Iris pigment epithelial cell (primary cell): ENCODE results near the gene LRP8.

ENCODE experiments used
- DNase-seq: peaks from one replicate; pipeline ENCODE4 v3.0.0-alpha.2; 2011; ENCODE audit warnings: low read depth

LRP8 gene

DNA sequence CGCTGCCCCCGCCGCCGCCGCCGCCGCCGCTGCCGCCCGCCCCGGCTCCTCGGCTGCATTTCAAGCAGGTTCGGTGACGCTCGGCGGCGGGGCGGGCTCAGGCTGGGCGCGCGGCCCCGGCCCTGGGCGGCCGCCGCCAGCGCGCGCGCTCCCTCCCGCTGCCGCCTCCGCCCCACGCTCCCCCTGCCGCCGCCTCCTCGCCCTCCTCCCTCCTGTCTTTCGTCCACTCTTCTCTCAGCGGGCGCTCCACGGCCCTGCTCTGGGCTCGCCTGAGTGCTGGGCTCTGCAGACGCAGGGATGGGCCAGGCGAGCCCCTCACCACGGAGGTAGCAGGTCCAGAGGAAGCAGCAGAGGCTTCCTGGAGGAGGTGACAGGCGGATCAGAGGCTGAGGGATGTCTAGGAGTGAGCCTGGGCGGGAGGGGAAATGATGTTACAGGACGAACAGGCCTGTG is at the start of gene LRP8:
LRP8 (minus strand) TSS at position 62 of the 453 bp plus-strand sequence. CDS start 158 bp downstream, outside the sequence.
- DNase-seq = peak; percentile 77

DNA sequence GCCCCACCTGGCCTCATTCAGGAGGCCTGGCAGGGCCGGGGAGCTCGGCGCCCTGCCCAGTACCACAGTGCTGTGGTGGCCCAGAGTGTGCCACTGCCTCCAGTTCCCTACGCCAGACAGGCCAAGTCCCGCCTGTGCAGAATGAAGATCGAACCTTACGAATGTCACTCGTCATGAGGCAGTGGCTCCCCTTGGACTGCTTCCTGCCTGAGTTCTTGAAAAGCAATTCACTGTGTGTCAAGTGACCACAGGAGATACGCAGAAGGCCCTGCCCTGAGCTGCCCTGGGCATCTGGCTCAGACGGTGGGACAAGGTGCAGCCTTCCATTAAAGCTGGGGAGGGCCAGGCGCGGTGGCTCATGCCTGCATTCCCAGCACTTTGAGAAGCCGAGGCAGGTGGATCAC is 49.6 kb upstream of the LRP8 start:
- no peak for DNase-seq

DNA sequence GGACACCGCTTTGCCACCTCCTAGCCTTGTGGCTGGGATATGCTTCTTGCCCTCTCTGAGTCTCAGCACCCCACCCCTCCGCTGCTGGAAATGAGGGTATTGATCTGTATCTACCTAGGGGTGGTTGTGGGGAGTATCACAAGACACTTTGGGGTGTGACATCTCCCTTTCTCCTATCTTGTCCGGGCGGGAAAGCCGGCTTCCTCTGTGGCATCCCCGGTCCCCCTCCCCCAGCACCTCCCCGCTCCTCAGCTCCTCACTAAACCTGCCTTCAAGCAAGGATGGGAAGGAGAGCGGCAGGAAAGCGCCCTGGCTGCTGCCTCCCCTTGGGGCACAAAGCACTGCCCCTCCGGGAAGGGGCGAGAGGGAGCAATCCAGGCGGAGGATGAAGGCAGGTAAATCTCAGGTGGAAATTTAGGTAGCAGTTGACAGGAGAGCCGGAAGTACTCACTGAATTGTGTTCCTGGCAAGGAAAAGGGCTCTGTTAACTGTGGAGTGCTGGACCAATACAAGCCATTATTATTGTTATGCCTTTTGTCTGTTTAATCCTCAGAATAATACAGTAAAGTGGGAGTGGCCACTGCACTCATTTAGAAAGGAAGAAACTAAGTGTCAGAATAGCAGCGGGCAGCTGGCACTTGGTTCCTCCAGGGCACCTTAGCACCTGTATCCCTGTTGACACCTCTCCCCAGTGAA is 49.0 kb upstream of the LRP8 start:
- no peak for DNase-seq

GRCh38 chr1:53376041-53376461 is 48.2 kb upstream of the LRP8 start:
- no peak for DNase-seq

DNA sequence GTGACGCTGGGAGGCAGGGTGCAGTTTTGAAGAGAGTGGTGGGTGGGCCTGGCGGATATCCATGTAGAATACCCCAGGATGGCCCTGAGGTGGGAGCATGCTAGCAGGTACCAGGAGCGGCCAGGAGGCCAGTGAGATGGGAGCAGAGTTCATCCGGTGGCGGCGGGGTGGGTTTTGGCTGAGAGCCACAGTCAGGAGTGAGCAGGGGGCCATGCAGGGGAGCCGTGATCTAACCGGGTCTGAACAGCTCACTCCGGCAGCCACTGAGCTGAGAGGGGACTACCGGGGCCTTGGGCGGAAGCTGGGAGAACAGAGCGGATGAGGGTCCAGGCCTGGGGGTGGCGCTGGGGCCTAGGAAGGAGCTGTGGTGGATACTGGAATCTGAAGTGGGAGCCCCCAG is 47.6 kb upstream of the LRP8 start:
- no peak for DNase-seq

- DNase-seq = no peak
Measured at GRCh38 chr1:53373246-53373645, 45.4 kb upstream of the LRP8 start.

GRCh38 chr1:53372501-53372951 is 44.7 kb upstream of the LRP8 start:
- no peak for DNase-seq

DNA sequence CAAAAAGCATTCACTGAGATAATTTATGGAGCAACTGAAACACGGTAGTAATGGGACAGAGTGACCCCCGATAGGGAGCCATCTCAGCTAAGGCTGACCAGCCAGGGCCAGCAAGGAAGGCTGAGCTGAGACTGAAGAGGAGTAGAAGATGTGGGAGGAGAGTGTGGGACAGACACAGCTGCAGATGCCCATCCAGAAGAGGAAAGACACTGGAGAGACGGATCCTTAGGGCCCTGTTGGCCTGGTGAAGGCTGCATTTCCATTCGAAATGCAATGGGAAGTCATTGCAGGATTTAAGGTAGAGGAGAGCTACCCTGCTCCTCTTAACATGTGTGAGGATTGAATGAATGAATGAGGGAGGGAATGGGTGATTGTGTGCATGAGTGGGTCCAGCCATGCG is 44.0 kb upstream of the LRP8 start:
- no peak for DNase-seq

DNA sequence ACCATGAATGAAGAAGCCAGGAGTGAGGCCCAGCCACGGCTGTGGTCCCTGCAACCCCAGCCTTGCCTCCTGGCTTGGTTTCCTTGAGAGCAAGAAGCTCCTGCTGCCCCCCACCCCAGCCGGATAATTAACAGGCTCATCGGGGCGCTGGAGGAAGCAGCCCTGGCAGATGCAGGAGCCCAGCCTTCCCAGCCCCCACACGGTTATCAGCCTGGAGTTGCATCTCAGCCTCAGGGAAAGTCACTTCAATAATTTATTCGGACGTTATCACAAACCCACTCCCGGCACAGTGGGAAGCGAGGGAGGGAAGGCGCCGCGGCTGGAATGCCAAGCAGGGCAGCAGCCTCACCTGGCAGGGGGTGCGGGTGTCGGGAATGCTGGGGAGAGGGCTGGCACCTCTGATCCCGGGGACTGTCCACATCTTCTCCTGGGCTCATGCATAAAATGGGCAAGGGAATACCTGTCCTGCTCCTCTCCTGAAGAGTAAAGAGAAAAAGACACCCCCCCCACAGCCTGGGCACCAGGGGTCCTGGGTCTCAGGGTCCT is 43.3 kb upstream of the LRP8 start:
- no peak for DNase-seq

DNA sequence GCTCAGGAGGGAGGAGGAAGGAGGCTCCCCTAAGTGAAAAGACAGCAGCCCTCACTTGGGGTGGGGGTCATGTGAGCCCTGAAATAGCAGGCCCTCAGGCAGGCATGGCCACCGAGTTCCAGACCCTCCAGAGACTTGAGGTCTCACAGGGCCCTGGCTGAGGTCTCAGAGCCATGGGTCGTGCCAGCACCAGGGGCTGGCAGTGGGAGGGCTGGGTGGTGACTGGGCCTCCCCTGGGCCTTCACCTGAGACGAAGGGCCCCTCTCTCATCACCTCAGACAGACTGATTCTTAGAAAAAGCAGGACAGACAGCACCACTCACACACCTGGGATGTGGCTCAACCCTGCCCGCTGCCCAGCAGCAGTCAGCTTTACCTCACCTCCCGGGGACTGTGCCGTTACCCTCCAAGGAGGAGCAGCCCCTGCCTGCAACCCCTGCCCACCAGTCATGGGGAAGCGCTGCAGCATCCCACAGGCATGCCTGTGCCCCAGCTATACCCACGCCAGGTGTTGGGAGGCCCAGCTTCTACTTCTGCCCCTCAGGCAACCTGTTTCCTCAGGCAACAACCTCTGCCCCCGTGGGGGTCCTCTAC is 42.6 kb upstream of the LRP8 start:
- DNase-seq = no peak

DNA sequence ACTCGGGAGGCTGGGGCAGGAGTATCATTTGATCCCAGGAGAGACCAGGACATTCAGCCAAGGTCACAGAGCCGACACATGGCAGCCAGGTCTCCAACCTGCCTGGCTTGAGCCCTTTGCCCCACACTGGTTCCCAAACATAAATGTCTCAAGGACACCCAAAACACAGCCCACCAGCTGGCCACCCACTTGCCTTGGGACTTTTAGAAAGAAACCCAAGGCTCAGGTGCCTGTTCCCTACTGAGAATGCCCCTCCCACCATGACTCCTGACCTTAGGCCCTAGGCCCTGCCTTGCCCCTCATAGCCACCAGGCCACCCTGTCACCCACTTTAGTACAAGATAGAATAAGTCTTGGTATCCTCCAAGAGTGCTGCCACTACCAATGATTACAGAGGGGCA is 41.9 kb upstream of the LRP8 start:
- no peak for DNase-seq

GRCh38 chr1:53369034-53369750 is 41.3 kb upstream of the LRP8 start:
- no peak for DNase-seq

GRCh38 chr1:53368314-53369033 is 40.6 kb upstream of the LRP8 start:
- no peak for DNase-seq

GRCh38 chr1:53367503-53368313 is 39.8 kb upstream of the LRP8 start:
- DNase-seq = no peak

GRCh38 chr1:53366901-53367502 is 39.1 kb upstream of the LRP8 start:
- DNase-seq = no peak

GRCh38 chr1:53365437-53366063 is 37.7 kb upstream of the LRP8 start:
- DNase-seq = no peak

- no peak for DNase-seq
Measured at GRCh38 chr1:53362851-53363642, 35.2 kb upstream of the LRP8 start.

DNA sequence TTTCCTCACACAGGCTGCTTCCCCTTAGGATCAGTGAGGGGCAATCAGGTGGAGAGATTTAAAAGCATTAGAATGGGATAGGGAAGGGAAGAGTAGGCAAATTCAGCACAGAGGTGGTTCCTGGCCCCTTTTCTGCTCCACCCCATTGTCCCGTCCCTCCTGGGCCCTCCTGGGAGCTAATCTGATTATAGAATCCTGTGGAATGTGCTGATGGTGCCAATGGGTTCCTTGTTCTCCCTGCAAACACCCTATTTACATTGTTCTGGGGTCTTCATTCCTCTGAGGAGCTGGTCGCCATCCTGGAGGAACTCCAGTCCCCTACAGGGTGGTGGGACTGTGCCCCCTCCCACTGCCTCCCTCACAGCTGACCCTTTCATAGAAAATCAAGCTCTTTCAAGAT is 34.4 kb upstream of the LRP8 start:
- DNase-seq = no peak

GRCh38 chr1:53361541-53361961 is 33.7 kb upstream of the LRP8 start:
- DNase-seq = no peak

GRCh38 chr1:53359934-53360276 is 32.0 kb upstream of the LRP8 start:
- DNase-seq = no peak
